IPS-11a (cell line): ENCODE measurements around the gene IGSF6.
"Not testable (repeated sequence)": the region's sequence is repeated elsewhere in the genome, so short reads cannot be mapped to it uniquely, and the experiment has no call there.

Experiments
- H3K4me3 ChIP-seq: one replicate; pipeline ENCODE4 v1.5.1; 2013; ENCODE audit warnings: low read depth, low read length, control low read depth

IGSF6 gene

GRCh38 chr16:21629616-21630539 is 22.5 kb downstream of the IGSF6 start:
- H3K4me3 ChIP-seq: not testable (repeated sequence)

- no peak overlapping the region for H3K4me3 ChIP-seq
Observed at GRCh38 chr16:21628772-21629171, 23.6 kb downstream of the IGSF6 start.

- no peak overlapping the region for H3K4me3 ChIP-seq
Observed at GRCh38 chr16:21628121-21628726, 24.2 kb downstream of the IGSF6 start.

- H3K4me3 ChIP-seq: no peak overlapping the region
Observed at GRCh38 chr16:21626659-21627277, 25.6 kb downstream of the IGSF6 start.

- no peak overlapping the region for H3K4me3 ChIP-seq
Observed at GRCh38 chr16:21625026-21625425, 27.4 kb downstream of the IGSF6 start.

GRCh38 chr16:21622545-21622944 is 29.9 kb downstream of the IGSF6 start:
- H3K4me3 ChIP-seq: no peak overlapping the region

- H3K4me3 ChIP-seq: no peak overlapping the region
Observed at GRCh38 chr16:21620592-21620991, 31.8 kb downstream of the IGSF6 start.

GRCh38 chr16:21619765-21620425 is 32.5 kb downstream of the IGSF6 start:
- H3K4me3 ChIP-seq: no peak overlapping the region

- no peak overlapping the region for H3K4me3 ChIP-seq
Observed at GRCh38 chr16:21618281-21618680, 34.1 kb downstream of the IGSF6 start.

- no peak overlapping the region for H3K4me3 ChIP-seq
Observed at GRCh38 chr16:21617607-21618006, 34.8 kb downstream of the IGSF6 start.

GRCh38 chr16:21614896-21615295 is 37.5 kb downstream of the IGSF6 start:
- no peak overlapping the region for H3K4me3 ChIP-seq

GRCh38 chr16:21613781-21614180 is 38.6 kb downstream of the IGSF6 start:
- H3K4me3 ChIP-seq: no peak overlapping the region

GRCh38 chr16:21613361-21613760 is 39.0 kb downstream of the IGSF6 start:
- H3K4me3 ChIP-seq: no peak overlapping the region

- no peak overlapping the region for H3K4me3 ChIP-seq
Observed at GRCh38 chr16:21611556-21612384, 40.6 kb downstream of the IGSF6 start.

- H3K4me3 ChIP-seq: no peak overlapping the region
Observed at GRCh38 chr16:21611198-21611555, 41.2 kb downstream of the IGSF6 start.

- no peak overlapping the region for H3K4me3 ChIP-seq
Observed at GRCh38 chr16:21610766-21611165, 41.6 kb downstream of the IGSF6 start.

- no peak overlapping the region for H3K4me3 ChIP-seq
Observed at GRCh38 chr16:21610006-21610544, 42.3 kb downstream of the IGSF6 start.

- no peak overlapping the region for H3K4me3 ChIP-seq
Observed at GRCh38 chr16:21608639-21609328, 43.6 kb downstream of the IGSF6 start.

GRCh38 chr16:21605848-21606247 is 46.6 kb downstream of the IGSF6 start:
- H3K4me3 ChIP-seq: not testable (repeated sequence)

GRCh38 chr16:21603928-21604327 is 48.5 kb downstream of the IGSF6 start:
- no peak overlapping the region for H3K4me3 ChIP-seq
